Panc1 (cell line): ENCODE data around the gene AEN. TPM values are rescaled to one million over a fixed set of nuclear protein-coding genes. Genes with fewer than 3 reads are reported as not detected.

ENCODE experiments used
- ATAC-seq: fragments of 200-7000 bp; cut with Tn5 transposase; 2 replicates; pipeline ENCODE4 v1.9.1; 2020; ENCODE audit warnings: mild to moderate bottlenecking, moderate library complexity
- BruUV-seq: library from RNA; stranded (reverse); fragments of 400-500 nt; replicated peaks from 2 replicates; lab custom pipeline; 2021; lab: Mats Ljungman, UMichigan
- CTCF ChIA-PET: fragments of 300-600 bp; sonication (Branson Sonifier 250); formaldehyde crosslinking; loops from one replicate; lab custom pipeline; 2022; ENCODE audit warnings: antibody characterized with exemption; lab: Charles Lee
- POLR2A ChIA-PET: fragments of 300-600 bp; sonication (Branson Sonifier 250); formaldehyde crosslinking; loops from one replicate; lab custom pipeline; 2022; ENCODE audit warnings: antibody characterized with exemption; lab: Charles Lee
- DNase-seq: peaks from one replicate; pipeline ENCODE4 v3.0.0-alpha.2; 2010; ENCODE audit warnings: low read depth, low spot score
- H3K27ac ChIP-seq: 2 replicates; pipeline ENCODE4 v1.5.1; 2011; ENCODE audit warnings: mild to moderate bottlenecking, low read length, inconsistent platforms
- H3K27me3 ChIP-seq: fragments of 200-500 bp; sonication (Bioruptor generic); 2 replicates; pipeline ENCODE4 v1.6.0; 2014; ENCODE audit warnings: low read length, inconsistent platforms; ENCODE audit not compliant: control insufficient read depth, insufficient read depth
- H3K36me3 ChIP-seq: fragments of 200-500 bp; sonication (Bioruptor generic); 2 replicates; pipeline ENCODE4 v1.5.1; 2014; ENCODE audit warnings: inconsistent platforms, mild to moderate bottlenecking, low read length, moderate library complexity; ENCODE audit not compliant: control insufficient read depth, insufficient read depth
- H3K4me1 ChIP-seq: 2 replicates; pipeline ENCODE4 v1.5.1; 2011; ENCODE audit warnings: inconsistent platforms, mild to moderate bottlenecking, low read length, moderate library complexity; ENCODE audit not compliant: control insufficient read depth, insufficient read depth
- H3K4me3 ChIP-seq, 2 experiments: 2 replicates each; pipeline ENCODE4 v1.5.1; 2011 to 2012; ENCODE audit warnings: low read depth in 2 of 2, low read length in 2 of 2, mild to moderate bottlenecking in 2 of 2, inconsistent platforms in 1 of 2, moderate library complexity in 1 of 2
- H3K9me3 ChIP-seq: fragments of 200-500 bp; sonication (Bioruptor generic); 2 replicates; pipeline ENCODE4 v1.5.1; 2014; ENCODE audit warnings: low read depth, mild to moderate bottlenecking, inconsistent platforms, low read length, moderate library complexity; ENCODE audit not compliant: control insufficient read depth, insufficient read depth
- CTCF ChIP-seq: fragments of 450-650 bp; IDR thresholded peaks from 2 replicates; pipeline ENCODE4 v1.5.1; 2017; ENCODE audit warnings: mild to moderate bottlenecking
- POLR2AphosphoS5 ChIP-seq: IDR thresholded peaks from 2 replicates; pipeline ENCODE4 v1.6.1; 2012; ENCODE audit warnings: mild to moderate bottlenecking, low read depth, low read length, moderate library complexity
- SIN3A ChIP-seq: IDR thresholded peaks from 2 replicates; pipeline ENCODE4 v1.6.1; 2012; ENCODE audit warnings: low read depth, mild to moderate bottlenecking, low read length, moderate library complexity, borderline replicate concordance; ENCODE audit not compliant: insufficient read depth
- TCF7L2 ChIP-seq: IDR thresholded peaks from 2 replicates; pipeline ENCODE4 v1.6.1; 2011; ENCODE audit warnings: mild to moderate bottlenecking, low read depth, low read length, inconsistent platforms
- in situ Hi-C: cut with HindIII; loops from 2 replicates; pipeline ENCODE4 v1.10.0; 2016; ENCODE audit warnings: low sequenced_read_pairs, low pct_unique_long_range_greater_than_20kb
- intact Hi-C: fragments of 100-400 bp; cut with micrococcal nuclease; formaldehyde crosslinking; loops from one replicate; pipeline ENCODE4 v1.10.0; 2022; ENCODE audit not compliant: unreplicated experiment
- total RNA-seq: library from RNA; stranded (reverse); gene quantifications from one replicate; pipeline ENCODE4 v1.2.1, GENCODE V29; 2021; ENCODE audit not compliant: unreplicated experiment
- TF ChIP-seq, protein P1 (sequence below), 2 experiments: IDR thresholded peaks; 2 replicates each; pipeline ENCODE4 v1.6.1; 2011 to 2012; ENCODE audit warnings: low read depth in 2 of 2, control low read depth in 1 of 2, low read length in 1 of 2, mild to moderate bottlenecking in 1 of 2, moderate library complexity in 1 of 2; ENCODE audit not compliant: insufficient read depth in 1 of 2

AEN gene
- total RNA-seq, 1 experiment from 2014 or later, result 38.7 TPM

GRCh38 chr15:88609344-88610090 lies 11.6 kb upstream of the AEN start:
- intact Hi-C loops, result loop anchor here (5.0 kb wide), 1 partner anchor 117 kb away; no protein-coding TSS in a partner anchor
- H3K36me3 ChIP-seq, result no peaks in the 10 kb centered on the region
- POLR2A ChIA-PET, result no interaction called here
- peaks cover 15% of the 10 kb centered on the region for H3K4me1 ChIP-seq
- no peak for TF ChIP-seq TCF7L2
- TF ChIP-seq, protein P1, sequence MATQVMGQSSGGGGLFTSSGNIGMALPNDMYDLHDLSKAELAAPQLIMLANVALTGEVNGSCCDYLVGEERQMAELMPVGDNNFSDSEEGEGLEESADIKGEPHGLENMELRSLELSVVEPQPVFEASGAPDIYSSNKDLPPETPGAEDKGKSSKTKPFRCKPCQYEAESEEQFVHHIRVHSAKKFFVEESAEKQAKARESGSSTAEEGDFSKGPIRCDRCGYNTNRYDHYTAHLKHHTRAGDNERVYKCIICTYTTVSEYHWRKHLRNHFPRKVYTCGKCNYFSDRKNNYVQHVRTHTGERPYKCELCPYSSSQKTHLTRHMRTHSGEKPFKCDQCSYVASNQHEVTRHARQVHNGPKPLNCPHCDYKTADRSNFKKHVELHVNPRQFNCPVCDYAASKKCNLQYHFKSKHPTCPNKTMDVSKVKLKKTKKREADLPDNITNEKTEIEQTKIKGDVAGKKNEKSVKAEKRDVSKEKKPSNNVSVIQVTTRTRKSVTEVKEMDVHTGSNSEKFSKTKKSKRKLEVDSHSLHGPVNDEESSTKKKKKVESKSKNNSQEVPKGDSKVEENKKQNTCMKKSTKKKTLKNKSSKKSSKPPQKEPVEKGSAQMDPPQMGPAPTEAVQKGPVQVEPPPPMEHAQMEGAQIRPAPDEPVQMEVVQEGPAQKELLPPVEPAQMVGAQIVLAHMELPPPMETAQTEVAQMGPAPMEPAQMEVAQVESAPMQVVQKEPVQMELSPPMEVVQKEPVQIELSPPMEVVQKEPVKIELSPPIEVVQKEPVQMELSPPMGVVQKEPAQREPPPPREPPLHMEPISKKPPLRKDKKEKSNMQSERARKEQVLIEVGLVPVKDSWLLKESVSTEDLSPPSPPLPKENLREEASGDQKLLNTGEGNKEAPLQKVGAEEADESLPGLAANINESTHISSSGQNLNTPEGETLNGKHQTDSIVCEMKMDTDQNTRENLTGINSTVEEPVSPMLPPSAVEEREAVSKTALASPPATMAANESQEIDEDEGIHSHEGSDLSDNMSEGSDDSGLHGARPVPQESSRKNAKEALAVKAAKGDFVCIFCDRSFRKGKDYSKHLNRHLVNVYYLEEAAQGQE (IDR thresholded peaks at IDR 0.05; ENCODE audit: insufficient read depth in 1 of 2, low read depth in 2 of 2, low read length in 1 of 2), result no peak
- TF ChIP-seq SIN3A, result no peak
- TF ChIP-seq POLR2AphosphoS5, result no peak
- no peak for TF ChIP-seq CTCF
- in situ Hi-C loops, result no loop called here
- CTCF ChIA-PET, result no interaction called here
- no peaks in the 10 kb centered on the region for H3K9me3 ChIP-seq
- no TSS peak for BruUV-seq
- DNase-seq (no peak), ATAC-seq (no peak)
- no peak overlapping the region for H3K27ac ChIP-seq
- no peak overlapping the region for H3K4me3 ChIP-seq
- H3K27me3 ChIP-seq, result peaks cover 47% of the 10 kb centered on the region

- Histone ChIP-seq H3K9me3 (no peaks in the 10 kb centered on the region), H3K4me1 (peaks cover 7% of the 10 kb centered on the region; the same call in 1 of the 2 replicates), H3K27ac (no peak overlapping the region), H3K4me3 (no peak overlapping the region), H3K27me3 (peaks cover 41% of the 10 kb centered on the region), H3K36me3 (no peaks in the 10 kb centered on the region)
- TF ChIP-seq SIN3A, result no peak
- no peak for TF ChIP-seq TCF7L2
- TF ChIP-seq, protein P1 (IDR thresholded peaks at IDR 0.05; ENCODE audit: insufficient read depth in 1 of 2, low read depth in 2 of 2, low read length in 1 of 2), result no peak
- TF ChIP-seq CTCF, result no peak
- TF ChIP-seq POLR2AphosphoS5, result no peak
- no peak for ATAC-seq
- intact Hi-C loops, result loop anchor here (5.0 kb wide), 1 partner anchor 118 kb away; no protein-coding TSS in a partner anchor
- DNase-seq, result no peak
- in situ Hi-C loops, result no loop called here
- ChIA-PET POLR2A (no interaction called here), CTCF (interaction anchor here (0.6 kb wide), 2 partner anchors 22 to 143 kb away, joined by 3 to 7 read pairs; partner anchors contain the start of gene MRPS11)
- no TSS peak for BruUV-seq
Measured at GRCh38 chr15:88610701-88611231, 10.4 kb upstream of the AEN start.
